Loucy (cell line): ENCODE data around the gene PACSIN3.

Experiments used
- CTCF ChIP-seq: fragments of 200-600 bp; sonication (generic); conservative IDR thresholded peaks from 2 replicates; pipeline ENCODE4 v1.5.1; 2014; ENCODE audit warnings: mild to moderate bottlenecking, antibody characterized with exemption, low read length
- EZH2phosphoT487 ChIP-seq: fragments of 200-600 bp; IDR thresholded peaks from 2 replicates; pipeline ENCODE4 v1.6.1; 2018; ENCODE audit warnings: antibody characterized with exemption, mild to moderate bottlenecking, moderate library complexity, borderline replicate concordance

DNA sequence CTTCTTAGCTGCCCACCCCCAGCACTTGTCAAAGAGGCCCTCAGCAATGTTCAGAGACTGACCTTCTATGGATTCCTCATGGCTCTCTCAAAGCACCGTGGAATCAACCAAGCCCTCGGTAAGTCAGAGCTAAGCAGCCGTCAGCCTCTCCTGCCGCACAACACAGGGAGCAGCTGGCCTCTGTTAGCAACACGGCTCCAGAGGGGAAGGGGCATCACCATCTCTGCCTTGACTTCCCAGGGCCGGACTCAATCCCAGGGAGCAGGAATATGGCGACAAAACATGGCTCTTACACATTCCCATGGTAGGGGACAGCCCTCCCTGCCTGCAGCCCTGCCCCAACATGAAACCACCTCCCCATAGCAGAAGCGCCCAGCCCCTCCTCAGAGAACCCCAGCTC lies 28.4 kb downstream of the PACSIN3 start:
- TF ChIP-seq CTCF (no peak), EZH2phosphoT487 (no peak)
